Breast epithelium (tissue), 3 donors: ENCODE data around the gene HYAL3.

ENCODE experiments used
- POLR2A ChIP-seq: fragments of 450-650 bp; IDR thresholded peaks from one replicate; pipeline ENCODE4 v1.6.1; 2016; ENCODE audit warnings: antibody characterized with exemption, mild to moderate bottlenecking, moderate library complexity
- POLR2AphosphoS5 ChIP-seq, 3 donors: sonication (generic); formaldehyde crosslinking; IDR thresholded peaks; one replicate each; pipeline ENCODE4 v1.6.1; 2017; ENCODE audit warnings: antibody characterized with exemption in 3 of 3

DNA sequence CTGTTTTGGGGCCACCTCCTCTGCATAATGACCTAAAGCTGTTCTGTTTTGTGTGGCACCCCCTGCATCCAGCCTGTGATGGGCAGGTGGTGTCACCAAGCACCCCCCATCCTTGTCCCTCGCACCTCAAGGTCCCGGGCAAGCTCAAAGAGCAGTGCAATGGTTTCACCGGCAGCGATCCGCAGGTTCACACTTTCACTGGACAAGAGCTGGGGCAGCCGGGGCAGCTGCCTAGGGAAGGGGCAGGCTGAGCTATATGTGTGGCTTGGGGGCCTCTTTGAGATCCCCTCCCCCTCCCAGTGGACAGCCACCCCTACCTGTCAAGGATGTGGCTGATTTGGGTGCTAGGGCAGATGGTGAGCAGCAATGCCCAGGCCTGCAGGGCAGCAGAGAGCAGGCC lies 10.1 kb downstream of the HYAL3 start:
- TF ChIP-seq POLR2A (no peak), POLR2AphosphoS5 (IDR thresholded peaks at IDR 0.05) (no peak)
